Measurements from ENCODE around the gene PSMD1.

Gene PSMD1

GRCh38 chr2:231010201-231010730 is 46.4 kb upstream of the PSMD1 start:
- H3K4me2 ChIP-seq (ENCODE audit: low read length): no peak overlapping the region
- no CpG with 5 or more reads among the region's 2 CpGs for WGBS (ENCODE audit: extremely low coverage, insufficient coverage, insufficient read length)
- H4K91ac ChIP-seq (ENCODE audit: low read depth, low read length): peak overlapping the region; percentile 83
- no peak overlapping the region for H3K9ac ChIP-seq (ENCODE audit: low read length)
- no peaks in the 10 kb centered on the region for H3K36me3 ChIP-seq (ENCODE audit: control insufficient read depth in 1 of 2, insufficient read depth in 2 of 2, low read length in 2 of 2)
- no peak overlapping the region for H4K8ac ChIP-seq (ENCODE audit: low read depth, low read length)
- no peak overlapping the region for H2AK5ac ChIP-seq (ENCODE audit: low read length)
- H2BK12ac ChIP-seq (ENCODE audit: low read length): no peak overlapping the region
- H3K23ac ChIP-seq (ENCODE audit: low read length): no peak overlapping the region
- H3K9me3 ChIP-seq (ENCODE audit: insufficient read depth, low read depth, low read length): peaks cover 2% of the 10 kb centered on the region
- H3K27me3 ChIP-seq (ENCODE audit: insufficient read depth, low read length): no peaks in the 10 kb centered on the region
- H3K4me3 ChIP-seq (ENCODE audit: low read depth, low read length): no peak overlapping the region
- peaks cover 13 to 36% of the 10 kb centered on the region in 2 experiments for H3K4me1 ChIP-seq (ENCODE audit: control insufficient read depth in 1 of 2, insufficient read depth in 2 of 2, low read length in 2 of 2)
- no peak overlapping the region for H4K12ac ChIP-seq (ENCODE audit: low read depth, low read length)
- peak overlapping the region; percentile 49 for H2BK120ac ChIP-seq (ENCODE audit: insufficient read depth, low read length, poor library complexity)
- peaks cover 3% of the 10 kb centered on the region for H3K79me2 ChIP-seq (ENCODE audit: control insufficient read depth, insufficient read depth, low read length, poor library complexity)
- DNase-seq: peak; percentile 95 to 98
- peak overlapping the region; percentile 89 for H3K27ac ChIP-seq (ENCODE audit: low read depth, low read length)
- no peak overlapping the region for H3K4ac ChIP-seq (ENCODE audit: low read depth, low read length)
- H3K14ac ChIP-seq (ENCODE audit: low read length): no peak overlapping the region
- H3K18ac ChIP-seq (ENCODE audit: low read length): no peak overlapping the region
- peak overlapping the region; percentile 82 for H2BK5ac ChIP-seq (ENCODE audit: low read depth, low read length, poor library complexity)
- peaks cover 27% of the 10 kb centered on the region for H3K79me1 ChIP-seq (ENCODE audit: low read length)
- no peak overlapping the region for H2AFZ ChIP-seq (ENCODE audit: insufficient read depth, low read length, poor library complexity)

- H3K14ac ChIP-seq (ENCODE audit: low read length): peak overlapping the region; percentile 67
- no peak overlapping the region for H3K9ac ChIP-seq (ENCODE audit: low read length)
- DNase-seq: no peak
- peak overlapping the region; percentile 74 for H2BK120ac ChIP-seq (ENCODE audit: insufficient read depth, low read length, poor library complexity)
- H3K36me3 ChIP-seq (ENCODE audit: control insufficient read depth in 1 of 2, insufficient read depth in 2 of 2, low read length in 2 of 2): no peaks in the 10 kb centered on the region
- peaks cover 17 to 45% of the 10 kb centered on the region in 2 experiments for H3K4me1 ChIP-seq (ENCODE audit: control insufficient read depth in 1 of 2, insufficient read depth in 2 of 2, low read length in 2 of 2)
- peak overlapping the region; percentile 53 for H3K27ac ChIP-seq (ENCODE audit: low read depth, low read length)
- H3K4me3 ChIP-seq (ENCODE audit: low read depth, low read length): no peak overlapping the region
- H3K18ac ChIP-seq (ENCODE audit: low read length): peak overlapping the region; percentile 67
- peak overlapping the region; percentile 70 for H4K8ac ChIP-seq (ENCODE audit: low read depth, low read length)
- H3K79me1 ChIP-seq (ENCODE audit: low read length): peaks cover 32% of the 10 kb centered on the region
- H2AFZ ChIP-seq (ENCODE audit: insufficient read depth, low read length, poor library complexity): no peak overlapping the region
- H3K4me2 ChIP-seq (ENCODE audit: low read length): no peak overlapping the region
- peak overlapping the region; percentile 11 for H2AK5ac ChIP-seq (ENCODE audit: low read length)
- H4K12ac ChIP-seq (ENCODE audit: low read depth, low read length): no peak overlapping the region
- no peak overlapping the region for H3K23ac ChIP-seq (ENCODE audit: low read length)
- peak overlapping the region; percentile 72 for H2BK12ac ChIP-seq (ENCODE audit: low read length)
- no peaks in the 10 kb centered on the region for H3K9me3 ChIP-seq (ENCODE audit: insufficient read depth, low read depth, low read length)
- peaks cover 5% of the 10 kb centered on the region for H3K79me2 ChIP-seq (ENCODE audit: control insufficient read depth, insufficient read depth, low read length, poor library complexity)
- no peaks in the 10 kb centered on the region for H3K27me3 ChIP-seq (ENCODE audit: insufficient read depth, low read length)
- peak overlapping the region; percentile 18 for H2BK5ac ChIP-seq (ENCODE audit: low read depth, low read length, poor library complexity)
- no CpG with 5 or more reads among the region's 2 CpGs for WGBS (ENCODE audit: extremely low coverage, insufficient coverage, insufficient read length)
- peak overlapping the region; percentile 80 for H4K91ac ChIP-seq (ENCODE audit: low read depth, low read length)
- peak overlapping the region; percentile 2 for H3K4ac ChIP-seq (ENCODE audit: low read depth, low read length)
Measured at GRCh38 chr2:231011526-231011925, 45.1 kb upstream of the PSMD1 start.

- H2BK12ac ChIP-seq (ENCODE audit: low read length): no peak overlapping the region
- H3K27ac ChIP-seq (ENCODE audit: low read depth, low read length): peak overlapping the region; percentile 7
- H2AK5ac ChIP-seq (ENCODE audit: low read length): no peak overlapping the region
- no peak overlapping the region for H3K4me3 ChIP-seq (ENCODE audit: low read depth, low read length)
- H3K23ac ChIP-seq (ENCODE audit: low read length): no peak overlapping the region
- no peak overlapping the region for H2AFZ ChIP-seq (ENCODE audit: insufficient read depth, low read length, poor library complexity)
- no peak for DNase-seq
- H3K4me1 ChIP-seq (ENCODE audit: control insufficient read depth in 1 of 2, insufficient read depth in 2 of 2, low read length in 2 of 2): peaks cover 13 to 41% of the 10 kb centered on the region in 2 experiments
- H4K91ac ChIP-seq (ENCODE audit: low read depth, low read length): no peak overlapping the region
- H3K14ac ChIP-seq (ENCODE audit: low read length): no peak overlapping the region
- no peak overlapping the region for H3K9ac ChIP-seq (ENCODE audit: low read length)
- no peak overlapping the region for H2BK5ac ChIP-seq (ENCODE audit: low read depth, low read length, poor library complexity)
- H4K8ac ChIP-seq (ENCODE audit: low read depth, low read length): no peak overlapping the region
- no peaks in the 10 kb centered on the region for H3K27me3 ChIP-seq (ENCODE audit: insufficient read depth, low read length)
- H3K18ac ChIP-seq (ENCODE audit: low read length): no peak overlapping the region
- peak overlapping the region; percentile 74 for H2BK120ac ChIP-seq (ENCODE audit: insufficient read depth, low read length, poor library complexity)
- H3K36me3 ChIP-seq (ENCODE audit: control insufficient read depth in 1 of 2, insufficient read depth in 2 of 2, low read length in 2 of 2): no peaks in the 10 kb centered on the region
- peaks cover 35% of the 10 kb centered on the region for H3K79me1 ChIP-seq (ENCODE audit: low read length)
- no peak overlapping the region for H3K4me2 ChIP-seq (ENCODE audit: low read length)
- H3K9me3 ChIP-seq (ENCODE audit: insufficient read depth, low read depth, low read length): no peaks in the 10 kb centered on the region
- no CpG with 5 or more reads among the region's 3 CpGs for WGBS (ENCODE audit: extremely low coverage, insufficient coverage, insufficient read length)
- peaks cover 5% of the 10 kb centered on the region for H3K79me2 ChIP-seq (ENCODE audit: control insufficient read depth, insufficient read depth, low read length, poor library complexity)
- no peak overlapping the region for H4K12ac ChIP-seq (ENCODE audit: low read depth, low read length)
- no peak overlapping the region for H3K4ac ChIP-seq (ENCODE audit: low read depth, low read length)
Measured at GRCh38 chr2:231012463-231012862, 44.2 kb upstream of the PSMD1 start.

- Histone ChIP-seq H2AK5ac (ENCODE audit: low read length) (no peak overlapping the region), H4K8ac (ENCODE audit: low read depth, low read length) (no peak overlapping the region), H3K9ac (ENCODE audit: low read length) (no peak overlapping the region), H3K4me1 (ENCODE audit: control insufficient read depth in 1 of 2, insufficient read depth in 2 of 2, low read length in 2 of 2) (peaks cover 10 to 34% of the 10 kb centered on the region in 2 experiments), H2BK120ac (ENCODE audit: insufficient read depth, low read length, poor library complexity) (no peak overlapping the region), H4K12ac (ENCODE audit: low read depth, low read length) (no peak overlapping the region), H4K91ac (ENCODE audit: low read depth, low read length) (no peak overlapping the region), H2BK12ac (ENCODE audit: low read length) (no peak overlapping the region), H3K27me3 (ENCODE audit: insufficient read depth, low read length) (no peaks in the 10 kb centered on the region), H3K79me1 (ENCODE audit: low read length) (peaks cover 29% of the 10 kb centered on the region), H3K79me2 (ENCODE audit: control insufficient read depth, insufficient read depth, low read length, poor library complexity) (peaks cover 5% of the 10 kb centered on the region), H3K9me3 (ENCODE audit: insufficient read depth, low read depth, low read length) (no peaks in the 10 kb centered on the region), H3K18ac (ENCODE audit: low read length) (no peak overlapping the region), H3K4me3 (ENCODE audit: low read depth, low read length) (no peak overlapping the region), H2AFZ (ENCODE audit: insufficient read depth, low read length, poor library complexity) (no peak overlapping the region), H3K14ac (ENCODE audit: low read length) (no peak overlapping the region), H3K27ac (ENCODE audit: low read depth, low read length) (no peak overlapping the region), H3K23ac (ENCODE audit: low read length) (no peak overlapping the region), H2BK5ac (ENCODE audit: low read depth, low read length, poor library complexity) (no peak overlapping the region), H3K36me3 (ENCODE audit: control insufficient read depth in 1 of 2, insufficient read depth in 2 of 2, low read length in 2 of 2) (no peaks in the 10 kb centered on the region), H3K4me2 (ENCODE audit: low read length) (no peak overlapping the region), H3K4ac (ENCODE audit: low read depth, low read length) (no peak overlapping the region)
- no peak for DNase-seq
- no CpG with 5 or more reads among the region's 3 CpGs for WGBS (ENCODE audit: extremely low coverage, insufficient coverage, insufficient read length)
Measured at GRCh38 chr2:231013820-231014219, 42.8 kb upstream of the PSMD1 start.

Data from trophoblast cell (in vitro differentiated cells and primary cell).